ENCODE measurements around the gene SLCO3A1.

The SLCO3A1 gene

DNA sequence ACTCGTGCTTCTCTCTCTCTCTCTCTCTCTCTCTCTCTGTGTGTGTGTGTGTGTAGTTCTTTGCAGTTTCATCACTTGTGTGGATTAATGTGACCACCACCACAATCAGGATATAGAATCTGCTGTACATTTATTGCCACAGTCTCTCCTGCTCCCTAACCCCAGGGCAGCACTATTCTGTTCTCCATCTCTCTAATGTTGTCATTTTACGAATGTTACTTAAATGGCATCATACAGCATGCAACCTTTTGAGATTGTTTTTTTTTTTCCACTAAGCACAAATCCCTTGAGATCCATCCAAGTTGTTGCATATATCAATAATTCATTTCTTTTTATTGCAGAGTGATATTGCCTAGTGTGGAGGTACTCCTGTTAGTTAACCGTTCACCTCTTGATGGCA, 26.9 kb downstream of the SLCO3A1 start:
- Histone ChIP-seq H3K9ac (ENCODE audit: low read depth in 1 of 2, low read length in 2 of 2) (no peak overlapping the region), H3K4me1 (ENCODE audit: control insufficient read depth in 1 of 2, insufficient read depth in 2 of 2, low read length in 2 of 2) (no peaks in the 10 kb centered on the region)

DNA sequence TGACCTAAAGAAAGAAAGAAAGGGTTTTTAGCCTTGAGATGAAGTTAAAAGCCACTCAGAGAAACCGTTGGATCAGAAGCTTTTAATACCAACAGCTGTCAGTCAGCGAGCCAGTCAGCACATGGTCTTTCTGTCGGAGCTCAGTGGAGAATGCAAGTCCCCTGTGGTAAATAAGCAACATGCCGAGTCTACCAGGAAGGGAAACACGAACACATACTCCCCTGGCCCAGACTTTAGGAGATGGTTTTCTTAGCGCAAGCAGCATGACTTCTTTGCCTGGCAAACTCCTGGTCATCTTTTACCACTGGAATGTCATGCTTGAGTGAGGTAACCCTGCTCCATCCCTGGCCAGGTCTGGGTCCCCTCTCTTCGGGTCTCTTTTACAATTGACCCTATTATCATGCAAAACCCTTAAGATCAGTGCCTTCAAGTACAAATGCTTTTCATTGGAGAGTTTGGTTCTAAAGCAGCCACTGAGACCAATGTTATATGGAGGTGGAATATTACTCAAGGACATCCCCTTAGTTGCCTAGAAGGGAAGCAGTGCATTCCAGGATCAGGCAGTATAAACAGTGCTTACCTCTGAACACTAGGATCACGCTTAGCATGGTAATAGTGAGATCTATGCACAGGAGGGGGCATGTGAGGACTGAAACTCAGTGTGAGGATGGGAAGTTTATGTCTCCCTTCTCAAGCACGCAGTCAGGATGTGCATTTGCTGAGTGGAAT, 28.2 kb downstream of the SLCO3A1 start:
- no peak overlapping the region for H3K4me3 ChIP-seq (ENCODE audit: low read depth in 1 of 2, low read length in 2 of 2)
- no peaks in the 10 kb centered on the region for H3K36me3 ChIP-seq (ENCODE audit: control insufficient read depth in 1 of 2, insufficient read depth in 2 of 2, low read length in 2 of 2)
- H3K9me3 ChIP-seq (ENCODE audit: control insufficient read depth in 1 of 2, low read length in 2 of 2) = no peaks in the 10 kb centered on the region
- H3K27me3 ChIP-seq (ENCODE audit: control insufficient read depth in 1 of 2, insufficient read depth in 2 of 2, low read length in 2 of 2) = no peaks in the 10 kb centered on the region
- H3K4me1 ChIP-seq (ENCODE audit: control insufficient read depth in 1 of 2, insufficient read depth in 2 of 2, low read length in 2 of 2) = no peaks in the 10 kb centered on the region
- H3K27ac ChIP-seq (ENCODE audit: low read depth, low read length) = no peak overlapping the region
- H3K9ac ChIP-seq (ENCODE audit: low read depth in 1 of 2, low read length in 2 of 2) = no peak overlapping the region

More for the DNA sequence above, 26.9 kb downstream of the SLCO3A1 start:
- Histone ChIP-seq H3K4me3 (ENCODE audit: low read depth in 1 of 2, low read length in 2 of 2) (no peak overlapping the region), H3K36me3 (ENCODE audit: control insufficient read depth in 1 of 2, insufficient read depth in 2 of 2, low read length in 2 of 2) (no peaks in the 10 kb centered on the region), H3K27ac (ENCODE audit: low read depth, low read length) (no peak overlapping the region), H3K27me3 (ENCODE audit: control insufficient read depth in 1 of 2, insufficient read depth in 2 of 2, low read length in 2 of 2) (no peaks in the 10 kb centered on the region), H3K9me3 (ENCODE audit: control insufficient read depth in 1 of 2, low read length in 2 of 2) (no peaks in the 10 kb centered on the region)

DNA sequence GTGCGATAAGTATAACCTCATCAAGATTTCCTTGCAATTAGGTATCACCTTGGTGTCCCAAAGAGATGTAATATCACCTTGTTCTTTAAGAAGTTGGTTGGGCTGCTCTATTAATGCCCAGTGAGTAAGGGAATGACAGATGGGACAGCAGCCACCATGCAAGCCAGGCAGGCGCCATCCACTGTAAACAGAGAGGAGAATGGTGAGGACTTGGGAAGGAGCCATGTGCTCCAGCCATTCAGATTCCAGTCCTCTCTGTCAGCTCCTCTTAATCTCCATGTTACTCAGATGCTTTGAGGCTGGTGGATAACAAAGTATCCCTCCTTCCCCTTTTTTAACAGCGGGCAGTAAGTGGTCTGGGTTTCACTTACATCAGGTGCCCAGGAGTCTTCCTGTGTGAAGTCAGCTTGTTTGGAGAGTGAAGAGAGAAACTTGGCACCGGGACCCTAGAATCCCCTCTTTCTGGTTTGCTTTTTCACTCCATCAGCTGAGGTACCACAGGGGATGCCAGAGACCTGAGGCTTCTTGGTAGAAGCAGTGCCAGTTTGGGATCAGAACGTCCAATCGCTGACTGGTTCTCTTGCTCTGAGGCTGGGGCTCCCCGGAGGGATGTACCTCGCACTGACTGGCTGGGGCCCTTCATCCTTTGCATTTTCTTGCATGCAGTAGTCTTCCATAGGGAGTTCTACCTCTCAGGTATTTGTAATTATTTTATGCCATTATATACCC, 29.5 kb downstream of the SLCO3A1 start:
- Histone ChIP-seq H3K9ac (ENCODE audit: low read depth in 1 of 2, low read length in 2 of 2) (no peak overlapping the region), H3K4me1 (ENCODE audit: control insufficient read depth in 1 of 2, insufficient read depth in 2 of 2, low read length in 2 of 2) (no peaks in the 10 kb centered on the region), H3K9me3 (ENCODE audit: control insufficient read depth in 1 of 2, low read length in 2 of 2) (no peaks in the 10 kb centered on the region), H3K36me3 (ENCODE audit: control insufficient read depth in 1 of 2, insufficient read depth in 2 of 2, low read length in 2 of 2) (no peaks in the 10 kb centered on the region), H3K27ac (ENCODE audit: low read depth, low read length) (no peak overlapping the region), H3K27me3 (ENCODE audit: control insufficient read depth in 1 of 2, insufficient read depth in 2 of 2, low read length in 2 of 2) (no peaks in the 10 kb centered on the region), H3K4me3 (ENCODE audit: low read depth in 1 of 2, low read length in 2 of 2) (no peak overlapping the region)

DNA sequence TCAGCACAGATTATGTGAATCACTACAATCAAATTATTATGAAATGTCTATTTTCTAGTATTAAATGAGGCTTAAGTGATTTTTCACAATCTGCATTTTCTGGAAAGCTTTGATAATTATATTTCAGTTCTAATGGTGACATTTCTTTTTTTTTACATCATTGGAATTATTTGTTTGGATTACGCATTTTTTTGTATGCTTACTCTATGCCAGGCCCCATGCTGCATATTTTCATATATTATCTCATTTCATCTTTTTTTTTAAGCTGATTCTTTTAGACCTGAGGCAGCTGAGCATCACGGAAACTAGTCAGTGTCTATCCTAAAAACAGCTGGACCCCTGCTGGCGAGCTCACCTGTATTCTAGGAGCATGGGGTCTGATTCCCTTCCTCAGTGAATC, 31.1 kb downstream of the SLCO3A1 start:
- Histone ChIP-seq H3K9ac (ENCODE audit: low read depth in 1 of 2, low read length in 2 of 2) (no peak overlapping the region), H3K9me3 (ENCODE audit: control insufficient read depth in 1 of 2, low read length in 2 of 2) (no peaks in the 10 kb centered on the region), H3K4me1 (ENCODE audit: control insufficient read depth in 1 of 2, insufficient read depth in 2 of 2, low read length in 2 of 2) (no peaks in the 10 kb centered on the region), H3K27me3 (ENCODE audit: control insufficient read depth in 1 of 2, insufficient read depth in 2 of 2, low read length in 2 of 2) (no peaks in the 10 kb centered on the region), H3K36me3 (ENCODE audit: control insufficient read depth in 1 of 2, insufficient read depth in 2 of 2, low read length in 2 of 2) (no peaks in the 10 kb centered on the region), H3K4me3 (ENCODE audit: low read depth in 1 of 2, low read length in 2 of 2) (no peak overlapping the region), H3K27ac (ENCODE audit: low read depth, low read length) (no peak overlapping the region)

DNA sequence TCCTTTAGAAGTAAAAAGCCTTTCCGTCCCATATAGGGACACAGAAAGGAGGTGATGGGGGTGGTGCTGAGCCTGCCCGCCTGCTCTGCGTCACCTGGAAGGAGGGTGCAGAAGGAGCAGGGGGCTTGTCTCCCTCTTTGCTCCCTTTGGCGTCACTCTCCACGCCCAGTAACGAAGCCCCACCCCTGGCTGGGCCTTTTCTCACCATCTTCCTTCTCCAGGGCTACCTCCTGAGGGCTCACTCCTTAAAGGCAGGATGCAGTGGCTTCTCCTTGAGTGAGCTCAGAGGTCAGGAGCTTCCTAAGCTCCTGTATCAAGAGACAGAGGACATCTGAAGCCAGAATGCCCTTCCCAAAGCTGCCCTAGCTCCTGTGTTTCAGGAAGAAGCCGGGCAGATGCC, 31.5 kb downstream of the SLCO3A1 start:
- H3K4me3 ChIP-seq (ENCODE audit: low read depth in 1 of 2, low read length in 2 of 2) = no peak overlapping the region
- H3K36me3 ChIP-seq (ENCODE audit: control insufficient read depth in 1 of 2, insufficient read depth in 2 of 2, low read length in 2 of 2) = no peaks in the 10 kb centered on the region
- no peaks in the 10 kb centered on the region for H3K27me3 ChIP-seq (ENCODE audit: control insufficient read depth in 1 of 2, insufficient read depth in 2 of 2, low read length in 2 of 2)
- H3K9me3 ChIP-seq (ENCODE audit: control insufficient read depth in 1 of 2, low read length in 2 of 2) = no peaks in the 10 kb centered on the region
- no peaks in the 10 kb centered on the region for H3K4me1 ChIP-seq (ENCODE audit: control insufficient read depth in 1 of 2, insufficient read depth in 2 of 2, low read length in 2 of 2)
- no peak overlapping the region for H3K27ac ChIP-seq (ENCODE audit: low read depth, low read length)
- no peak overlapping the region for H3K9ac ChIP-seq (ENCODE audit: low read depth in 1 of 2, low read length in 2 of 2)

DNA sequence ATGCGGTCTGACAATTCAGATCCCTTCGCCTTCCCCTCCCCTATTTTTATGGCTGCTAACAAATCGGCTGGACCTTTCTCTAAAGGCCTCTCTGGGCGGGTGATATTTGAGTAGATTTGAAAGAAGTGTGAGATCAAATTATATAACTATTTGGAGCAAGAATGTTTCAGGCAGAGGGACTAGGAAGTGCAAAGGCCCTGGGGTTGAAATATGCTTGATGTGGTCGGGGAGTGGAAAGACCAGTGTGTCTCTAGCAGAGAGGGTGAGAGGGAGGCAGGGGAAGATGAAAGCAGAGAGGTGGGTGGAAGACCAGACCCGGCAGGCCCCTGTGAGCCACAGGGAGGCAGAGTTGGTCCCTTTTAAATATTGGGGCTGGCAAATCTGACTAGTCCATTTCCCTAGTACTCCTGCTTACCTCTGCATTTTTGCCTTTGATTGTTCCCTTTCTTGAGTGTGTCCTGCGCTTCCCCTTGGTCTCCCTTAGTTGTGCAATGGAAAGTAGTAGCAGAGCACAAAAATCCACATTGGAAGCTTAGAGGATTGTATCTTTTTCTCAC, 32.3 kb downstream of the SLCO3A1 start:
- H3K4me1 ChIP-seq (ENCODE audit: control insufficient read depth in 1 of 2, insufficient read depth in 2 of 2, low read length in 2 of 2) = no peaks in the 10 kb centered on the region

DNA sequence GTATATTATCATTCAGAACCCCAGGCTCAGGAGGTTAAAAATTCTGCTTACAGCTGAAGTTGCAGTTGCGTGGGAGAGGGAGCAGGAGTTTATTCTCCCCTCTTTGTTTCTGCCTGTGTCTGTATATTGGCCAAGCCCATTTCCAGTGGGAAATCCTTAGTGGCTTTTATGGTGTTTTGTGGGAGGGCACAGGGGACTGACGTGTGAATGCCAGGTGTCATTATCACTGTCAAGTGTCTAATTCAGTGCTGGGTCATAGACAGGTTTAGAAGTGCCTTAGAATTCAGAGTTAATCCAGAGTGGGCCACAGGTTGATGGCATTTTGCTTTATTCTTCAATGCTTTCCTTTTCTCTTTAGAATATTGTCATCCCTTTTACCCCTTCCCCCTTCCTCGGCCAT, 33.4 kb downstream of the SLCO3A1 start:
- Histone ChIP-seq H3K4me3 (ENCODE audit: low read depth in 1 of 2, low read length in 2 of 2) (no peak overlapping the region), H3K4me1 (ENCODE audit: control insufficient read depth in 1 of 2, insufficient read depth in 2 of 2, low read length in 2 of 2) (no peaks in the 10 kb centered on the region), H3K36me3 (ENCODE audit: control insufficient read depth in 1 of 2, insufficient read depth in 2 of 2, low read length in 2 of 2) (no peaks in the 10 kb centered on the region), H3K27ac (ENCODE audit: low read depth, low read length) (no peak overlapping the region), H3K27me3 (ENCODE audit: control insufficient read depth in 1 of 2, insufficient read depth in 2 of 2, low read length in 2 of 2) (no peaks in the 10 kb centered on the region), H3K9ac (ENCODE audit: low read depth in 1 of 2, low read length in 2 of 2) (no peak overlapping the region), H3K9me3 (ENCODE audit: control insufficient read depth in 1 of 2, low read length in 2 of 2) (no peaks in the 10 kb centered on the region)

More for the DNA sequence above, 32.3 kb downstream of the SLCO3A1 start:
- no peaks in the 10 kb centered on the region for H3K9me3 ChIP-seq (ENCODE audit: control insufficient read depth in 1 of 2, low read length in 2 of 2)
- H3K4me3 ChIP-seq (ENCODE audit: low read depth in 1 of 2, low read length in 2 of 2) = no peak overlapping the region
- no peaks in the 10 kb centered on the region for H3K36me3 ChIP-seq (ENCODE audit: control insufficient read depth in 1 of 2, insufficient read depth in 2 of 2, low read length in 2 of 2)
- no peaks in the 10 kb centered on the region for H3K27me3 ChIP-seq (ENCODE audit: control insufficient read depth in 1 of 2, insufficient read depth in 2 of 2, low read length in 2 of 2)
- H3K27ac ChIP-seq (ENCODE audit: low read depth, low read length) = no peak overlapping the region
- no peak overlapping the region for H3K9ac ChIP-seq (ENCODE audit: low read depth in 1 of 2, low read length in 2 of 2)

DNA sequence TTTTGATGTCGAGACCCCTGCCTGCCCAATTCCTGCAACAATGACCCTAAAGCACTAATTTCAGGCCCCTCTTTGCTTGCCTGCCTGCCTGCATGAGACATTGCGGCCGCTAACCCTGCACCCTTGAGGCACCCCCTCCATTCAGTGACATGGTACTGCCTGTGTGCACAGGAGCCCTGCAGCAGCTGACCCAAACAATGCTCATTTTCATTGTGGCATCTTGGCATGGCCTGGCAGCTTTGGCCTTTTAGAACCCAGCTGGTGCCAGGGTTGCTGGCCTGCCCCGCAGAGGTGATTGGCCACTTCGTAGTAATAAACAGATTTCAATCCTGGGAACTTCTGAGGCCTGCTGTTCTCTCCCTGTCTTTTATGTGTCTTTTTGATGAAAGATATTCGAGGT, 33.8 kb downstream of the SLCO3A1 start:
- no peak overlapping the region for H3K27ac ChIP-seq (ENCODE audit: low read depth, low read length)
- no peaks in the 10 kb centered on the region for H3K9me3 ChIP-seq (ENCODE audit: control insufficient read depth in 1 of 2, low read length in 2 of 2)
- H3K27me3 ChIP-seq (ENCODE audit: control insufficient read depth in 1 of 2, insufficient read depth in 2 of 2, low read length in 2 of 2) = no peaks in the 10 kb centered on the region
- H3K4me1 ChIP-seq (ENCODE audit: control insufficient read depth in 1 of 2, insufficient read depth in 2 of 2, low read length in 2 of 2) = no peaks in the 10 kb centered on the region
- no peak overlapping the region for H3K9ac ChIP-seq (ENCODE audit: low read depth in 1 of 2, low read length in 2 of 2)
- no peak overlapping the region for H3K4me3 ChIP-seq (ENCODE audit: low read depth in 1 of 2, low read length in 2 of 2)
- H3K36me3 ChIP-seq (ENCODE audit: control insufficient read depth in 1 of 2, insufficient read depth in 2 of 2, low read length in 2 of 2) = peaks cover 0 to 1% of the 10 kb centered on the region in 2 donors

DNA sequence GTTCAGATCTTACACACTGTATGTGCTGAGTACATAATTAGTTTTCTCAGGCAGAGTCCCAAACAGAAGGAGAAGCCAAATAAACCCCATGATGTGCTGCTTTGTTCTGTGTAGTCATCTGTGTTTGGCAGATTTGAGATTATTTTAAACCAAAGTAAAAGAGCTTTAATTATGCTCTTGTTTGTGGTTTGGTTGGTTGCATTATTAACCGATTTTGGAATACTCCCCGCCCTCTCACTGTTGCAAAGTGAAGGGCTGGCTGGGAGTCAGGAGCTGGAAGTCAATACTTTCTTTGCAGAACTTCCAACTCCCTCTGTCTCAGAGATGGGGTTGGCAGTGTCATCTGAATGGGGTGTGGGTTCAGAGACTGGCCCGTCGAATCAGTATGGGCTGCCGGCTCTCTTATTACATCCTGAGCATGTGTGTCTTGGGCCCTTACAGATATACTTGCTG, 34.4 kb downstream of the SLCO3A1 start:
- Histone ChIP-seq H3K4me3 (ENCODE audit: low read depth in 1 of 2, low read length in 2 of 2) (no peak overlapping the region), H3K27ac (ENCODE audit: low read depth, low read length) (no peak overlapping the region), H3K4me1 (ENCODE audit: control insufficient read depth in 1 of 2, insufficient read depth in 2 of 2, low read length in 2 of 2) (no peaks in the 10 kb centered on the region)

DNA sequence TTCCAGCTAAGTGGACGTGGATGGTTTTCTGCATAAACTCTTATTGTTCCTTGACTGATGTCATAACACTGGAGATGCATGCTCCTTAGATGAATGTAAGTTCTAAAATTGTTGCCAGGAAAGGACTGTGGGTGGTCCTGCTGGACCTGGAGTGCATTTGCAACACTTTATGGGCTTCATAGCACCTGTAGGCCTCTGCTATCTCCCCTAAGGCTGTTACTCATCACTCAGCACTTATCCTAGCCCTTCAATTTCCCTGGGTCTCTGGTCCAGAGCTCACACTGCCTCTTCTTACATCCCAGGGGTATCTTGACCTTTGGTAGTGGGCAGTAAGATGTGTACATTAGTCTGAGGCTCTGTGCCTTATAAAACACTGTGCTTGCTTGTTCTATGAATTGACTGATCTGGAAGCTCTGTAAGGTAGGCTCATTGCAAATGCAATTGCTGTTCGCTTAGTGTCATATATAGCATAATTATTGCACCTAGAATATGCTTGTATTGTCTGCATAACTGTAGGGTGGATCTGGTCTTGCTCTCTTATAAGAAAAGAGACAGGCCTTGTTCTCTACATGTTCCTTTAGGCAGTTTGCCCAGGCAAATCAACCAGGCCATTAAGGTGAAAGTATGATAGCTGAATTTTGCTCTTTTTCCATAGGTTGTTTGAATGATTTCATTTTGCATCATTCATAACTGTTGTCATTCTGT, 35.8 kb downstream of the SLCO3A1 start:
- no peak overlapping the region for H3K9ac ChIP-seq (ENCODE audit: low read depth in 1 of 2, low read length in 2 of 2)
- no peaks in the 10 kb centered on the region for H3K9me3 ChIP-seq (ENCODE audit: control insufficient read depth in 1 of 2, low read length in 2 of 2)
- H3K27me3 ChIP-seq (ENCODE audit: control insufficient read depth in 1 of 2, insufficient read depth in 2 of 2, low read length in 2 of 2) = no peaks in the 10 kb centered on the region
- no peak overlapping the region for H3K27ac ChIP-seq (ENCODE audit: low read depth, low read length)
- H3K36me3 ChIP-seq (ENCODE audit: control insufficient read depth in 1 of 2, insufficient read depth in 2 of 2, low read length in 2 of 2) = peaks cover 0 to 3% of the 10 kb centered on the region in 2 donors
- no peaks in the 10 kb centered on the region for H3K4me1 ChIP-seq (ENCODE audit: control insufficient read depth in 1 of 2, insufficient read depth in 2 of 2, low read length in 2 of 2)
- no peak overlapping the region for H3K4me3 ChIP-seq (ENCODE audit: low read depth in 1 of 2, low read length in 2 of 2)

More for the DNA sequence above, 34.4 kb downstream of the SLCO3A1 start:
- Histone ChIP-seq H3K36me3 (ENCODE audit: control insufficient read depth in 1 of 2, insufficient read depth in 2 of 2, low read length in 2 of 2) (peaks cover 0 to 3% of the 10 kb centered on the region in 2 donors), H3K27me3 (ENCODE audit: control insufficient read depth in 1 of 2, insufficient read depth in 2 of 2, low read length in 2 of 2) (no peaks in the 10 kb centered on the region), H3K9ac (ENCODE audit: low read depth in 1 of 2, low read length in 2 of 2) (no peak overlapping the region), H3K9me3 (ENCODE audit: control insufficient read depth in 1 of 2, low read length in 2 of 2) (no peaks in the 10 kb centered on the region)
